Adipocyte (in vitro differentiated cells): ENCODE measurements around the gene ECSCR.
"Not testable (repeated sequence)": the region's sequence is repeated elsewhere in the genome, so short reads cannot be mapped to it uniquely, and the experiment has no call there.

Experiments used
- DNase-seq: peaks from one replicate; pipeline ENCODE4 v3.0.0-alpha.2; 2015; ENCODE audit warnings: low read depth
- H3K27me3 ChIP-seq: replicated peaks from 2 replicates; pipeline ENCODE4 v1.7.0; 2013; ENCODE audit warnings: mild to moderate bottlenecking, low read length, moderate library complexity; ENCODE audit not compliant: control insufficient read depth, insufficient read depth
- H3K36me3 ChIP-seq: 2 replicates; pipeline ENCODE4 v1.7.0; 2013; ENCODE audit warnings: low read length, mild to moderate bottlenecking, moderate library complexity; ENCODE audit not compliant: control insufficient read depth, insufficient read depth, severe bottlenecking
- H3K4me1 ChIP-seq: 2 replicates; pipeline ENCODE4 v1.7.0; 2013; ENCODE audit warnings: mild to moderate bottlenecking, low read length, moderate library complexity; ENCODE audit not compliant: control insufficient read depth, insufficient read depth
- H3K4me3 ChIP-seq: 2 replicates; pipeline ENCODE4 v1.7.0; 2013; ENCODE audit warnings: mild to moderate bottlenecking, low read length, moderate library complexity
- H3K9ac ChIP-seq: 2 replicates; pipeline ENCODE4 v1.7.0; 2013; ENCODE audit warnings: mild to moderate bottlenecking, low read length, moderate library complexity
- H3K9me3 ChIP-seq: 2 replicates; pipeline ENCODE4 v1.7.0; 2013; ENCODE audit warnings: mild to moderate bottlenecking, low read length, moderate library complexity; ENCODE audit not compliant: control insufficient read depth

The ECSCR gene

DNA sequence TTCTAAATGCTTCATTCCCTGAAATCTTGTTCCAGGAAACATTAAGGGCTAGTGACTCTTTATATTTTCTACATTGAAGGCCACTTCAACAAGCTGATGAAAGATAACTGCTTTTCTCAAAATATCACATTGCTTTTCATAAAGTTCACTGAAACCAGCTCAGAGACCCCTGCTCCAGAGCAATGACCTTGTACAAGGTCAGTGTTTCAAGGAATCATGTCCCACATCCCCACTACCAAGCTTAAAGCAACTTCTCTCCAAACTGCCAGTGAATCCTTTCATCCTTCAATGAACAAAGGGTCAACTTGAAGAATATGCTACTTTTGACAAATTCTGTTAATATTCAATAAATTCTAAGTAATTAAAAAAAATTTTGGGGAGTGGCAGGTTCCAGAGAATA, 46.7 kb downstream of the ECSCR start:
- Histone ChIP-seq H3K9me3 (no peaks in the 10 kb centered on the region), H3K4me3 (no peak overlapping the region), H3K9ac (no peak overlapping the region), H3K36me3 (peaks cover 6% of the 10 kb centered on the region), H3K27me3 (no peaks in the 10 kb centered on the region), H3K4me1 (peaks cover 6% of the 10 kb centered on the region)
- no peak for DNase-seq

DNA sequence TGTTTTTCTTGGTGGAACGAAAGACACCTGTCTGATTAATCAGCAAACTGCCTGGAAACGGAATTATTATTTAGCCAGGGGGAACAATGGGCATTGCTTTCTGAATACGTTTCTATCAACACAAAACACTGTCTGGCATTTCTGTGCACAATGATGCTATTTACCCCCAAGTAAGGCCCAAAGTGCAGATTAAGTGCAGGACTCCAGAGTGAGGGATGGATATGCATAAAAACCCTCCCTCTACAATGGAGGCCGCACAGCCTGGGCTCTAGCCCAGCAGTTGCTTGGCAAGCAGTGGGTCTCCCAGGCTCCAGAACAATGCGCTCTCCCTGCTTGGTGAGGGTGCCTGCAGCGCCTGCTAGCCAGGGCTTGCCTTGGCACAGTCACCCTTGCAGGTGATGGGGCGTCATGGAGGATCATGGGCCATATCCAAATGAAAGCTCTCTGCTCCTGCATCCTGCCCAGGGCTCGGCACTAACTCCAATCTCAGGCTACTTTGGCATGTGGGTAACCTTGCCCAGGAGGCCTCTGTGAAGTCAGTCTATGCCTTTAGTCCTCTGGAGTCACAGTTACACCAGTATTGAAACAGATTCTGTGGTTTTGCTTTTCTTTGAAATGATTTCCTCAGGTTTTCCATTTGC, 47.2 kb downstream of the ECSCR start:
- DNase-seq = no peak
- no peak overlapping the region for H3K4me3 ChIP-seq

DNA sequence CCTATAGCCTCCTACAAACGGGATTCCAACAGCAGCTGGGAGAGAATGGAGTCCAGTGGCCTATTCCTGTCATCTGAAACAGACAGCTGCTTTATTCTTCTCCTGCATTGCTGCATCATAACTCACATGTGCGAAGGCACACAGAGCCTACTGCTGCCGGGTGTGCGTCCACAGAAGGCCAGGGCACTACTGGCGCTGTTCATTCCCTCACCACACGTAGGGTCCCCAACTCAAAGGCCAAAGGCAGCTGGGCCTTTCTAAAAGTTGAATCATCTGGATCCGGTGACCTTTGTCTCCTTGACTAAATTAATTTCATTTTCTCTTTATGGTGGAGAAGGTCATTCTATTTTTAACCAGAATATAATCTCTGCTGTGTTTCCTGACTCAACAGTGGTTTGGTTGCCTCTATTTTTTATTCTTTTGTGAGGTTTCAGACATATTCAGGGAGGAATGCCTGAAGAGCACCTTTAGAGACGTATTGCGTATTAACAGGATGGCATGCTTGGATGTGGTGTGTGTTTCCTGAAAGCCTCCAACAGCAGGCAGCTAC, 47.9 kb downstream of the ECSCR start:
- Histone ChIP-seq H3K4me3 (no peak overlapping the region), H3K9me3 (no peaks in the 10 kb centered on the region), H3K4me1 (peaks cover 13% of the 10 kb centered on the region), H3K9ac (no peak overlapping the region), H3K27me3 (no peaks in the 10 kb centered on the region), H3K36me3 (no peaks in the 10 kb centered on the region)
- no peak for DNase-seq

More for the DNA sequence above, 47.2 kb downstream of the ECSCR start:
- H3K27me3 ChIP-seq = no peaks in the 10 kb centered on the region
- H3K9me3 ChIP-seq = no peaks in the 10 kb centered on the region
- H3K9ac ChIP-seq = no peak overlapping the region
- peaks cover 3% of the 10 kb centered on the region for H3K36me3 ChIP-seq
- H3K4me1 ChIP-seq = peaks cover 11% of the 10 kb centered on the region

DNA sequence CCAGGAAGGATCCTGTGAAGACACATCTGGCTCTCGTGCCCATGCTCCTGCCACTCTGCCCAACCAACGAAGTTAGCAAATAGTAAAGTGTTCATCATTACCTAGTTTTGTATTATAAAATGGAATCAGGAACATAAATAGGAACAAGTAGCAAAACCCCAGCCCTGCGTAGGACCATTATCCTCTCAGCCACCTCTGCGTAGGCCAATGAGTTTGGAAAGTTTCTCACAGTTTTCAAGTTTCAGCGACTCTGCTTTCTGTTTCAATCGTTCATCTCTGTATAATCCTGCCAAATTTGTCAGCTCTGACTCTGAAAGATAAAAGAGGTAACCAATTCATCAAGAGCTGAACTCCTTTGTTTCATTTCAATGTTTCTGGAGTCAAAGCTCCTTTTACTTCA, 48.6 kb downstream of the ECSCR start:
- H3K9ac ChIP-seq = no peak overlapping the region
- no peaks in the 10 kb centered on the region for H3K27me3 ChIP-seq
- DNase-seq = no peak
- no peak overlapping the region for H3K4me3 ChIP-seq
- no peaks in the 10 kb centered on the region for H3K36me3 ChIP-seq
- peaks cover 13% of the 10 kb centered on the region for H3K4me1 ChIP-seq
- no peaks in the 10 kb centered on the region for H3K9me3 ChIP-seq

DNA sequence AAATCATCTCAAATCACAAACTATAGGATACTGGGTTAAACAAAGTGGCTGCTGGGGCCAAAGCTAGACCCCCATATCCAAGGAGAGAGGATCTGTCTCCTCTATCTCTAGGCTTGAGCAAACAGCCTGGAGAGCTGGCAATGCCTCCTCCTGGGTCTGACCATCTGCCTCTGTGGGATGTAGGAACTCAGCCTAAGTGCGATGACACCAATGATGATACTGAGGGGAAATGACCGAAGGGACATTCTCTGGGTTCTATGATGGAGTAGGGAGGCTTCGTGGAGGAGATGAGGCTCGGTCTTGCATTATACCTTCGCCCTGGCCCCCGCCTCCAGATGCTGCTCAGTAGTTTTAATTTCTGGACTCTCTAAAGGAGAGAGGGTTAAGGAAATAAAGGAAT, 49.4 kb downstream of the ECSCR start:
- Histone ChIP-seq H3K27me3 (no peaks in the 10 kb centered on the region), H3K4me3 (no peak overlapping the region), H3K9ac (no peak overlapping the region), H3K36me3 (no peaks in the 10 kb centered on the region), H3K4me1 (peaks cover 13% of the 10 kb centered on the region), H3K9me3 (no peaks in the 10 kb centered on the region)
- no peak for DNase-seq

DNA sequence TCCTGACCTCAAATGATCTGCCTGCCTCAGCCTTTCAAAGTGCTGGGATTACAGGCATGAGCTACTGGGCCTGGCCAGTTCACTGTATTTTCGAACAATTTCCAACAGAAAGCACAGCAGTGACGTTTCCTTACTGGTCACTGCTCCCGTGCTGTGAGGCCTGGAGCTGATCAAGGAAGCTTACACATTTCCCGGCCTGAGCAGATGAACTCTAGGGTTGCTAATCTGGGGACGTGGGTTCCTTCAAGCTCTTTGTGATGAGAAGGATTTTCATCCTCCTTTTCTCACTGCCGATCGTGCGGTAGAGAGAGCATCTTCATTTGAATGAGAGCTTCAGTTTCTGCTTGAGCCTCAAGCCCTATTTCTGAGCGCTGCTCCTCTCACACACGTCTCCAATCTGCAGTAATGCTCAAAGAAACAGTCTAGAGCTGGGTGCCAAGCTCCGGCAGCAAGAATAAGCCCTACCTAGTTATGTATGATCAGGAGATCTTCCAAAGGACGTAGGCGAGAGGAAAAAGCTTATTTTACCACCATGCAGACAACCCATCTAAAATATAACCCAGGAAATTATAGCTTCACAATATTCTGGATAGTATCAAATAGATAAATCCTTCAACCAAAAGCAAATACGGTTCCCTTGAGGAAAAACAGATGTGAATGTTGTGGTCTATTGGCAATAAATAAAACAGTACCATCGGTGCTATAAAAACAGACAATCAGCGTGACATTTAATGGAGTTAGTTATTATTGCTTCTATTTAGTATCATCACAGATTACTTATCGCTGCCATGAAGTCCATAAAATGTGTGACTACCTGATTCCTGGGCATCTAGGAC, 51.3 kb downstream of the ECSCR start:
- Histone ChIP-seq H3K27me3 (no peaks in the 10 kb centered on the region), H3K36me3 (no peaks in the 10 kb centered on the region), H3K4me3 (no peak overlapping the region), H3K9ac (peak overlapping the region; percentile 62), H3K9me3 (no peaks in the 10 kb centered on the region), H3K4me1 (peaks cover 13% of the 10 kb centered on the region)
- no peak for DNase-seq

DNA sequence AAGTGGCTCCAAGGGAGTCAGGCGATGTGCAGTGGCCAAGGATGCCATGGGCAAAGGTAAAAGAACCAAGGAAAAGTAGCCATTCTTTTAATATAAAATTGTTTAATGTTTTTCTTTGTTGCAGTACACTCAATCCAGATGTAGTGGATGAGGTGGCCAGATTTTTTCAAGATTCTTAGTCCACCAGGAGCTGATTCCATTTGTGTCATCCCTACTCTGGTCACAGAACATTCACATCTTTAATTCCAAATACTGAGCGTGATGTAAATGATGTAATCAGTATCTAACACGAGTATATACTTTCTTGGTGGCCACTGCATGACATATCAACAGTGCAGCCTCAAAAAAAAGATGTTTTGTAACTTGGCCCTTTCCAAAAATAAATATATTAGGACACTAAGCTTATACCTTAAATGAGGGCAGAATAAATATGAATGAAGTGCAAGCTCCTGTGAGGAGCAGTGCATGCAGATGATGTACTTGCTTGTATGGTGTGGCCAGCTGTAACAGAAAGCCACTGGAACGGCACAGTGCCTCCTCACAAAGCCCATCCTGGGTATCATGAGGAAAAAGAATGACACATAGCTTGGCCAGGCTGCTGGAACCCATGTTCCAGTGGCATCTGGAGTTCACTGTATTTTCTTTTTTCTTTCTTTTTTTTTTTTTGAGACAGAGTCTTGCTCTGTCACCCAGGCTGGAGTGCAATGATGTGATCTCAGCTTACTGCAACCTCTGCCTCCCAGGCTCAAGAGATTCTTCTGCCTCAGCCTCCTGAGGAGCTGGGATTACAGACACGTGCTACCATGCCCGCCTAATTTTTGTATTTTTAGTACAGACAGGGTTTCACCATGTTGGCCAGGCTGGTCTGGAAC, 52.2 kb downstream of the ECSCR start:
- H3K9me3 ChIP-seq = no peaks in the 10 kb centered on the region
- peaks cover 13% of the 10 kb centered on the region for H3K4me1 ChIP-seq
- peak; percentile 3 for DNase-seq
- no peaks in the 10 kb centered on the region for H3K36me3 ChIP-seq
- H3K27me3 ChIP-seq = no peaks in the 10 kb centered on the region
- peak overlapping the region; percentile 62 for H3K9ac ChIP-seq
- no peak overlapping the region for H3K4me3 ChIP-seq

DNA sequence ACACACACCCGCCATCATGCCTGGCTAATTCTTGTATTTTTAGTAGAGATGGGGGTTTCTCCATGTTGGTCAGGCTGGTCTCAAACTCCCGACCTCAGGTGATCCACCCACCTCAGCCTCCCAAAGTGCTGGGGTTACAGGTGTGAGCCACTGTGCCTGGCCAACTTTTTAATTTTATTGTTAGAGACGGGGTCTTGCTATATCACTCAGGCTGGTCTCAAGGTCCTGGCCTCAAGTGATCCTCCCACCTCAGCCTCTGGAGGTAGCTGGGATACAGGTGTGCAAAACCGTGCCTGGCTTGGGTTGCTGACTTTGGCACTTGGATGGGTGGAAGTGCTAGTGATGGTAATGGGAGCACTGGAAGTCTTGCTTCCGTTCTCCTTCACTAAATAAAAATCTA, 53.4 kb downstream of the ECSCR start:
- not testable (repeated sequence) for H3K9me3 ChIP-seq, DNase-seq, H3K27me3 ChIP-seq, H3K4me3 ChIP-seq, H3K9ac ChIP-seq, H3K36me3 ChIP-seq
- H3K4me1 ChIP-seq = peaks cover 13% of the 10 kb centered on the region

DNA sequence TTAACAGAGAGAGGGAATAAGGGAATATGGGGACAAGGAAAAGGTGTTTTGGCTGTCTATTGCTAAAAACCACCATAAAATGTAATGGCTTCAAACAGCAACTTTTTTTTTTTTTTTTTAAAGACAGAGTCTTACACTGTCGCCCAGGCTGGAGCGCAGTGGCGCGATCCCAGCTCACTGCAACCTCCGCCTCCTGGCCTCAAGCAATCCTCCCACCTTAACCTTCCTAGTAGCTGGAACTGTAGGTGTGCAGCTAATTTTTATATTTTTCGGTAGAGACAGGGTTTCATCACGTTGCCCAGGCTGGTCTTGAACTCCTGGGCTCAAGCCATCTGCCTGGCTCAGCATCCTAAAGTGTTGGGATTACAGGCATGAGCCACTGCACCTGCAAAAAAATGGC, 54.4 kb downstream of the ECSCR start:
- H3K9me3 ChIP-seq = no peaks in the 10 kb centered on the region
- no peaks in the 10 kb centered on the region for H3K36me3 ChIP-seq
- DNase-seq = no peak
- H3K9ac ChIP-seq = no peak overlapping the region
- H3K27me3 ChIP-seq = no peaks in the 10 kb centered on the region
- no peak overlapping the region for H3K4me3 ChIP-seq
- peaks cover 16% of the 10 kb centered on the region for H3K4me1 ChIP-seq

DNA sequence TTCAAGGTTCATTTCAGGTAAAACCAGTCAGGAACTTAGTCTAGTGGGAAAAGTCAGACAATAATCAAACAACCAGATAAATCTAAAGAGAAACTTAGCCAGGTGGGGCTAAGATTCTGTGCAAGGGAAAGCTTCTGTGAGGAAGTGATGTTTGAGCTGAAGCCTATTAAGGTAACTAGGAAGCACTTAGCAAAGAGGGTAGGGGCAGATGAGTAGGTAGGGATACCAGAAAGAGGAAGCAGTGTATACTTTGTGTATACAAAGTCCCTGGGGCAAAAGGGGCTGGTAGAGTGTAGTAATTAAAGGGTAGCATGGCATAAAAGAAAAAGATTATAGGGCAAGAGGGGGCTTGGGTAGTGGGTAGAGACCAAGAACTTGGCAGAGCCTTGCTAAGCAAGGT, 55.0 kb downstream of the ECSCR start:
- no peak for DNase-seq
- Histone ChIP-seq H3K27me3 (no peaks in the 10 kb centered on the region), H3K9me3 (no peaks in the 10 kb centered on the region)

DNA sequence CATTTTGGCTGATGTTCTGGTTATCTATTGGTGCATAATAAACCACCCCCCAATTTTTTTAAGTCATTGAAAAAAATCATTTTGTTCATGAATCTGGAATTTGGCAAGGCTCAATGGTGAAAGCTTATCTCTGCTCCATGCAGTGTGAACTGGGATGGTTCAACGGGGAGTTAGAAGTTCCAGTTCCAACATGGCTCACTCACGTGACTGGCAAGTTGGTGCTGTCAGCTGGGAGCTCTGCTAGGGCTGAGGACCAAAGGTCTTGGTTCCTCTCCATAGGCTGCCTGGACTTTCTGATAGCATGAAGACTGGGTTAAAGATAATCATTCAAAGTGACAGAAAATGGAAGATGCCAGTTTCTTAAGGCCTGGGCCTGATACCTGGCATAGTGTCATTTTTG, 55.6 kb downstream of the ECSCR start:
- DNase-seq = no peak

More for the DNA sequence above, 55.0 kb downstream of the ECSCR start:
- H3K36me3 ChIP-seq = no peaks in the 10 kb centered on the region
- H3K4me1 ChIP-seq = peaks cover 20% of the 10 kb centered on the region
- no peak overlapping the region for H3K9ac ChIP-seq
- H3K4me3 ChIP-seq = no peak overlapping the region

More for the DNA sequence above, 55.6 kb downstream of the ECSCR start:
- Histone ChIP-seq H3K4me1 (peaks cover 20% of the 10 kb centered on the region), H3K9me3 (no peaks in the 10 kb centered on the region), H3K36me3 (no peaks in the 10 kb centered on the region), H3K27me3 (no peaks in the 10 kb centered on the region), H3K9ac (no peak overlapping the region), H3K4me3 (no peak overlapping the region)
